ENCODE results near the gene KDM6A. TPM values are rescaled to one million over a fixed set of nuclear protein-coding genes. Genes with fewer than 3 reads are reported as not detected.
"Not testable (repeated sequence)": the region's sequence is repeated elsewhere in the genome, so short reads cannot be mapped to it uniquely, and the experiment has no call there.

Gene KDM6A
- polyA plus RNA-seq, 1 of the 3 experiments (the other 2 are of a cell fraction): 7.4 TPM

DNA sequence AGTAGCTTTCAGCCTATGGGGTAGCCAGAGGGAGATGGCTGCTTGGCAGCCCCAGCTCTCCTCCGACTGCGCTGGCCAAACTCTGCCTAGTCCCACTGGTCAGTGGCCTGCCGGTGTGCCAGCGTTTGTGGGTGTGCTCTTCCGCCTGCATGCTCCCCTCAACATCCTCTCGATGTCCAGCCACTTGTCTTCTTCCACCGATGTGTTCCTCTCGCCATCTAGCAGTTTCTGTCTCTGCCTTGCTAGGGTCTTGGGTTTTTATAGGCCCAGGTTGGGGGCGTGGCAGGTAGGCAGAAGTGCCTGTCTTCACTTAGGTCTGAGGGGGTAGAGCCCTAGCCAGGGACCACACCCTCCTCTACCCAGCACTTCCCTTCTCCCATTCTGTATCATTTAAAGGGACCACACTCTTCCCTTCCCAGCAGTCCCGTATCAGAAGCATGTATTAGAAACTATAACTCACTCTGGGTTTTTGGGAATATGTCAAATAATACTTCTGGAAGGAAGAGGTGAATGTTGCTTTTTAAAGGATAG, 124.4 kb downstream of the KDM6A start:
- Histone ChIP-seq H3K79me2 (ENCODE audit: insufficient read depth) (peaks cover 41% of the 10 kb centered on the region), H4K20me1 (ENCODE audit: insufficient read depth) (peaks cover 14% of the 10 kb centered on the region), H3K4me1 (ENCODE audit: control insufficient read depth in 1 of 2, insufficient read depth in 2 of 2, low read depth in 1 of 2, low read length in 1 of 2) (no peaks in the 10 kb centered on the region; a peak in 1 of 4 replicates), H3F3A (replicated peaks; ENCODE audit: insufficient read depth) (no peaks in the 10 kb centered on the region), H3K9ac (no peak overlapping the region), H3K27ac (ENCODE audit: low read depth in 2 of 2, low read length in 1 of 2) (no peak overlapping the region), H3K9me2 (no peaks in the 10 kb centered on the region), H3K27me3 (ENCODE audit: insufficient read depth) (no peaks in the 10 kb centered on the region), H3K9me3 (no peaks in the 10 kb centered on the region), H3K4me3 (ENCODE audit: low read depth in 2 of 2, low read length in 1 of 2) (no peak overlapping the region), H3K36me3 (replicated peaks in 1 of 2; ENCODE audit: control insufficient read depth in 1 of 2, insufficient read depth in 2 of 2, low read length in 1 of 2) (no peaks in the 10 kb centered on the region), H3K4me2 (no peak overlapping the region), H2AFZ (ENCODE audit: low read depth) (no peak overlapping the region)
- no peak for TF ChIP-seq CHD2 (IDR thresholded peaks at IDR 0.05; ENCODE audit: low read length, partially characterized antibody)
- TF ChIP-seq FOXM1 (IDR thresholded peaks at IDR 0.05; ENCODE audit: low read depth): no peak
- CTCF ChIA-PET: no interaction called here
- POLR2A ChIA-PET: no interaction called here
- 93% methylated on average over 8 of the region's 10 CpGs for whole genome bisulfite sequencing (ENCODE audit: low lambda C conversion rate)
- DNase-seq: no peak

GRCh38 chrX:44997888-44998287, 124.9 kb downstream of the KDM6A start:
- Histone ChIP-seq H3K4me3 (ENCODE audit: low read depth in 2 of 2, low read length in 1 of 2) (no peak overlapping the region), H3K27me3 (ENCODE audit: insufficient read depth) (no peaks in the 10 kb centered on the region), H3K9me2 (no peaks in the 10 kb centered on the region), H3K79me2 (ENCODE audit: insufficient read depth) (peaks cover 39% of the 10 kb centered on the region), H3K4me2 (no peak overlapping the region), H3K9me3 (no peaks in the 10 kb centered on the region), H3K4me1 (ENCODE audit: control insufficient read depth in 1 of 2, insufficient read depth in 2 of 2, low read depth in 1 of 2, low read length in 1 of 2) (no peaks in the 10 kb centered on the region; a peak in 1 of 4 replicates), H3K36me3 (replicated peaks in 1 of 2; ENCODE audit: control insufficient read depth in 1 of 2, insufficient read depth in 2 of 2, low read length in 1 of 2) (no peaks in the 10 kb centered on the region), H3K27ac (ENCODE audit: low read depth in 2 of 2, low read length in 1 of 2) (no peak overlapping the region), H3K9ac (no peak overlapping the region), H4K20me1 (ENCODE audit: insufficient read depth) (peaks cover 14% of the 10 kb centered on the region), H3F3A (replicated peaks; ENCODE audit: insufficient read depth) (no peaks in the 10 kb centered on the region), H2AFZ (ENCODE audit: low read depth) (no peak overlapping the region)
- DNase-seq: no peak
- CTCF ChIA-PET: no interaction called here
- POLR2A ChIA-PET: no interaction called here
- WGBS (ENCODE audit: low lambda C conversion rate): 100% methylated on average over 1 of the region's 1 CpG
- TF ChIP-seq RCOR1 (IDR thresholded peaks at IDR 0.05; ENCODE audit: low read length) (no peak), FOSL2 (IDR thresholded peaks at IDR 0.05; ENCODE audit: borderline replicate concordance, low read depth) (no peak), TAF1 (IDR thresholded peaks at IDR 0.05; ENCODE audit: borderline replicate concordance, low read depth, low read length) (no peak), SMC3 (IDR thresholded peaks at IDR 0.05; ENCODE audit: low read depth, low read length) (no peak)
- TF ChIP-seq, protein P1, sequence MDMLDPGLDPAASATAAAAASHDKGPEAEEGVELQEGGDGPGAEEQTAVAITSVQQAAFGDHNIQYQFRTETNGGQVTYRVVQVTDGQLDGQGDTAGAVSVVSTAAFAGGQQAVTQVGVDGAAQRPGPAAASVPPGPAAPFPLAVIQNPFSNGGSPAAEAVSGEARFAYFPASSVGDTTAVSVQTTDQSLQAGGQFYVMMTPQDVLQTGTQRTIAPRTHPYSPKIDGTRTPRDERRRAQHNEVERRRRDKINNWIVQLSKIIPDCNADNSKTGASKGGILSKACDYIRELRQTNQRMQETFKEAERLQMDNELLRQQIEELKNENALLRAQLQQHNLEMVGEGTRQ (IDR thresholded peaks at IDR 0.05; ENCODE audit: borderline replicate concordance, low read depth, low read length): no peak
- TF ChIP-seq, protein P2, sequence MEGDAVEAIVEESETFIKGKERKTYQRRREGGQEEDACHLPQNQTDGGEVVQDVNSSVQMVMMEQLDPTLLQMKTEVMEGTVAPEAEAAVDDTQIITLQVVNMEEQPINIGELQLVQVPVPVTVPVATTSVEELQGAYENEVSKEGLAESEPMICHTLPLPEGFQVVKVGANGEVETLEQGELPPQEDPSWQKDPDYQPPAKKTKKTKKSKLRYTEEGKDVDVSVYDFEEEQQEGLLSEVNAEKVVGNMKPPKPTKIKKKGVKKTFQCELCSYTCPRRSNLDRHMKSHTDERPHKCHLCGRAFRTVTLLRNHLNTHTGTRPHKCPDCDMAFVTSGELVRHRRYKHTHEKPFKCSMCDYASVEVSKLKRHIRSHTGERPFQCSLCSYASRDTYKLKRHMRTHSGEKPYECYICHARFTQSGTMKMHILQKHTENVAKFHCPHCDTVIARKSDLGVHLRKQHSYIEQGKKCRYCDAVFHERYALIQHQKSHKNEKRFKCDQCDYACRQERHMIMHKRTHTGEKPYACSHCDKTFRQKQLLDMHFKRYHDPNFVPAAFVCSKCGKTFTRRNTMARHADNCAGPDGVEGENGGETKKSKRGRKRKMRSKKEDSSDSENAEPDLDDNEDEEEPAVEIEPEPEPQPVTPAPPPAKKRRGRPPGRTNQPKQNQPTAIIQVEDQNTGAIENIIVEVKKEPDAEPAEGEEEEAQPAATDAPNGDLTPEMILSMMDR (IDR thresholded peaks at IDR 0.05): no peak

- H3K9me3 ChIP-seq; H3K9ac ChIP-seq; H3K27me3 ChIP-seq (ENCODE audit: insufficient read depth); DNase-seq; H3F3A ChIP-seq (replicated peaks; ENCODE audit: insufficient read depth); H3K9me2 ChIP-seq; H3K36me3 ChIP-seq (replicated peaks in 1 of 2; ENCODE audit: control insufficient read depth in 1 of 2, insufficient read depth in 2 of 2, low read length in 1 of 2); H3K4me3 ChIP-seq (ENCODE audit: low read depth in 2 of 2, low read length in 1 of 2); H2AFZ ChIP-seq (ENCODE audit: low read depth); H3K4me2 ChIP-seq; CTCF ChIA-PET; POLR2A ChIA-PET; H3K4me1 ChIP-seq (ENCODE audit: control insufficient read depth in 1 of 2, insufficient read depth in 2 of 2, low read depth in 1 of 2, low read length in 1 of 2); H3K27ac ChIP-seq (ENCODE audit: low read depth in 2 of 2, low read length in 1 of 2): not testable (repeated sequence)
- H3K79me2 ChIP-seq (ENCODE audit: insufficient read depth): peaks cover 29% of the 10 kb centered on the region
- H4K20me1 ChIP-seq (ENCODE audit: insufficient read depth): peaks cover 14% of the 10 kb centered on the region
- 97% methylated on average over 8 of the region's 8 CpGs for WGBS (ENCODE audit: low lambda C conversion rate)
These were observed 126.2 kb downstream of the KDM6A start for GRCh38 chrX:44999237-44999636.

DNA sequence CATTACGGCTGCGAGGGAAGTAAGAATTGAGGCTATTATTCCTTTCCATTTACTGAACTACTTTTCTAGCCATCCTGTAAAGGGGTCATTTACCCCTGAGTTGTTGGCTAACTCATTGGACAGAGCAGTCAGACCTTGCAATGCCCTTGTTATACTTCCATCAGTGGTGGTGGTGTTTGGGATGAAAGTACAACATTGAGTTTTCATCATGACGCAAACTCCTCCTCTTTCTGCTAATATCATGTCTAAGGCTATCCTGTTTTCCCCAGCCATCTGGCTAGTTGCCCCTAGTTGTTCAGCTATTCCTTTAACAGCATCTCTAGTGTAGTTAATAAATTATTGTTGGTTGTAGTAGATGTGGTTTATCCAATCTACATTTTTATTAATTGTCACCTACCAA, 126.9 kb downstream of the KDM6A start:
- peaks cover 28% of the 10 kb centered on the region for H3K79me2 ChIP-seq (ENCODE audit: insufficient read depth)
- WGBS (ENCODE audit: low lambda C conversion rate): 97% methylated on average over 3 of the region's 3 CpGs
- H3K4me3 ChIP-seq (ENCODE audit: low read depth in 2 of 2, low read length in 1 of 2); H3F3A ChIP-seq (replicated peaks; ENCODE audit: insufficient read depth); H3K36me3 ChIP-seq (replicated peaks in 1 of 2; ENCODE audit: control insufficient read depth in 1 of 2, insufficient read depth in 2 of 2, low read length in 1 of 2); DNase-seq; H2AFZ ChIP-seq (ENCODE audit: low read depth); H3K27me3 ChIP-seq (ENCODE audit: insufficient read depth); H3K9ac ChIP-seq; POLR2A ChIA-PET; H3K4me2 ChIP-seq; H3K4me1 ChIP-seq (ENCODE audit: control insufficient read depth in 1 of 2, insufficient read depth in 2 of 2, low read depth in 1 of 2, low read length in 1 of 2); H3K9me2 ChIP-seq; CTCF ChIA-PET; H3K9me3 ChIP-seq; H3K27ac ChIP-seq (ENCODE audit: low read depth in 2 of 2, low read length in 1 of 2): not testable (repeated sequence)
- peaks cover 14% of the 10 kb centered on the region for H4K20me1 ChIP-seq (ENCODE audit: insufficient read depth)
